ENCODE measurements around the gene MRPS23.
"Not testable (repeated sequence)": the region's sequence is repeated elsewhere in the genome, so short reads cannot be mapped to it uniquely, and the experiment has no call there.

The MRPS23 gene

GRCh38 chr17:57862694-57863667 is 13.1 kb upstream of the MRPS23 start:
- no peak for DNase-seq

- DNase-seq = no peak
These were observed 12.2 kb upstream of the MRPS23 start for GRCh38 chr17:57861790-57862693.

- no peak for DNase-seq
These were observed 11.4 kb upstream of the MRPS23 start for GRCh38 chr17:57861000-57861789.

GRCh38 chr17:57860414-57860999 is 10.7 kb upstream of the MRPS23 start:
- DNase-seq = no peak

GRCh38 chr17:57859601-57860413 is 10.0 kb upstream of the MRPS23 start:
- DNase-seq = no peak

GRCh38 chr17:57858838-57859237 is 9.0 kb upstream of the MRPS23 start:
- DNase-seq = no peak

- DNase-seq = no peak
These were observed 7.2 kb upstream of the MRPS23 start for GRCh38 chr17:57856792-57857620.

GRCh38 chr17:57855391-57856035 is 5.7 kb upstream of the MRPS23 start:
- DNase-seq = no peak

- no peak for DNase-seq
These were observed 3.9 kb upstream of the MRPS23 start for GRCh38 chr17:57853695-57854094.

GRCh38 chr17:57852955-57853328 is 3.1 kb upstream of the MRPS23 start:
- DNase-seq = no peak

GRCh38 chr17:57852092-57852954 is 2.5 kb upstream of the MRPS23 start:
- no peak for DNase-seq

GRCh38 chr17:57849163-57849873 is 526 bp downstream of the MRPS23 start:
- DNase-seq = no peak

- not testable (repeated sequence) for DNase-seq
These were observed 3.5 kb downstream of the MRPS23 start for GRCh38 chr17:57846056-57846945.

GRCh38 chr17:57842280-57842679 is 7.6 kb downstream of the MRPS23 start:
- no peak for DNase-seq

- DNase-seq = no peak
These were observed 10.3 kb downstream of the MRPS23 start for GRCh38 chr17:57839571-57839923.

GRCh38 chr17:57838857-57839570 is 10.8 kb downstream of the MRPS23 start:
- DNase-seq = no peak

Data from fibroblast of skin of abdomen (primary cell).